ENCODE results near the gene SSU72.
"Not testable (repeated sequence)": the region's sequence is repeated elsewhere in the genome, so short reads cannot be mapped to it uniquely, and the experiment has no call there.

SSU72 gene

DNA sequence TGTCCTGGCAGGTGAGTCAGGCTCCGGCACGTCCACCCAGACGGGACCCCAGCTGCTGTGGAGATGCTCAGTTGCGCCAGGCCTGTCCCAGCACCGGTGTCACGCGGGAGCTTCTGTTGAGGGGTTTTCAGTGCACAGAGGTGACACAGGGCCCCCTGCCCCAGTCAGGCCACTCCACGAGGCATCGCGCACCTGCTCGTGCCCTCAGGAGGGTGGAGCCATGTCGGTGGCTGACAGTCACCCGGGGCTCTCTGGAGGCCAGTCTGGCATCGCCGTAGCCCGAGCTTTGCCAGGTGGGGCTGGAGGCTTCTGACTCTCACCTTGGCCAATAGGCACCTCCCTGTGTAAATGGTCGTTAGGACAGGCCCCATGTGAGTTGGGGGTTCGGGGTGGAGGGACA is 45.3 kb downstream of the SSU72 start:
- no peak for DNase-seq

DNA sequence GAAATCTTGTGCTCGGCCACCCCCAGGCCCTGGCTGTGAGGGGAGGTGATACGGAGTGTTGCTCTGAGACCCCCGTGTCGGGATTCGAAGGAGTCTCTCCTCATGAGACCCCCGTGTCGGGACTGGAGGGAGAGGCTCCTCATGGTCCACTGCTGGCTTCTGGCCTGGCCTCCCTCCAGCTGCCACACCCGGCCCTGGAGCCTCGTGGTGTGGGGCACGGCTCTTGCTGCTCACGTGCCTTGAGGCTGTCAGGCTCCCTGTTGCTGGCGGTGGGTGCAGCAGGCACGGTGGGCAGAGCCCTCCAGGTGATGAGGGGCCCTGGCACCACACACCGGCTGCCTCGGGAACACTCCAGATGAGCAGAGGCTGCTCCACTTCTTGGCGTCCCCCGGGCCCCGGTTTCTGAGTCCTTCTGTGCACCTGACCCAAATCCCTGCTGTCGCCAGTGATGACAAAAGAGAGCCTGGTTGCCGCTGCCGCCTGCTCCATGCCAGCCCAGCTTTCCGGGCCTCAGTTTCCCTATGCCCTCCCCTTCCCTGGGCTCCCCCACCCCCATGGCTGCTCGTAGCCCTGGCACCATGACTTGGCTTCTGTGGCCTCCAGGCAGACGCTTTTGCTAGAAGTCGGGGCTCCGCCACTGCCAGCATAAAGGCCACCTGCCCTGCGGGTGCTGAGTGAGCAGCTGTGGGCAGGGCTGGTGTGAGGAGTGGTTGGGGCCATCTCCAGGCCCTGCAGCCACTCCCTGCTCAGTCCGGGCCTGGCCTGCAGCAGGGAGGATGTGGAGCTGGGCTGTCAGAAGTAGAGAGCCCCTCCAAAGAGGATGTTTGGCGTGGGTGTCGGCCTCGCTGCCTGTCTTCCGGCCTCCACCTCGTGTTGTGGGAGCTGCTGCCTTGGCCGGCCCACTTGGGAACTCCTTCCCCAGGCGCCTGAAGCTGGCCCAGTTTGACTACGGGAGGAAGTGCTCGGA is 46.1 kb downstream of the SSU72 start:
- DNase-seq, result no peak

DNA sequence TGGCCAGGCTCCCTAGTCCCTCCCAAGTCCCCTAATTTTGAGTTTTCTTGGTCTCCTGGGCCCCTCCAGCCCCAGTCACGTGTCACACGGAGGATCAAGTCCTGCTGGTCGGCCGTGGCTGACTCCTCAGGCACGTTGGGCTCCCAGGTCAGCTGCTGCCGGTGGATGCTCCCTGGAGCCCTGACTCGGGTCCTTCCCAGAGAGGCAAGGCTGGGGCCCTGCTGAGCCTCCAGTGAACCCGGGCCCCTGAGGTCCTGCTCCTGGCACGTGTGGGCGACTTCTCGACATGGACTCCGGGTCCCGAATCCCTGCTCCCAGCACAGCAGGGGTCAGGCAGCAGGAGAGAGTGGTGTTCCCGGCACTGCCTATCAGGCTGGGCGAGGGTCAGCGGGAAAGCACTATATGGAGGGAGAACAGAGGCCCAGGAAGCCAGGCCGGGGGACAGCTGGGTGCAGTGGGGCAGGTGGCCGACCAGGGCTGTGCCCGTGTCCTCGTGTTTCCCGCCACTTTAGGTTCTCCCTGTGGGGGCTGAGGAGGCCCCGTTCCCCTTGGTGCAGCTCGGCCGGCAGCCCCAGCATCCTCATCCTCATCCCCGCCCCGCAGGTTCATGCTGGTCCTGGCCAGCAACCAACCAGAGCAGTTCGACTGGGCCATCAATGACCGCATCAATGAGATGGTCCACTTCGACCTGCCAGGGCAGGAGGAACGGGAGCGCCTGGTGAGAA is 47.4 kb downstream of the SSU72 start:
- no peak for DNase-seq

DNA sequence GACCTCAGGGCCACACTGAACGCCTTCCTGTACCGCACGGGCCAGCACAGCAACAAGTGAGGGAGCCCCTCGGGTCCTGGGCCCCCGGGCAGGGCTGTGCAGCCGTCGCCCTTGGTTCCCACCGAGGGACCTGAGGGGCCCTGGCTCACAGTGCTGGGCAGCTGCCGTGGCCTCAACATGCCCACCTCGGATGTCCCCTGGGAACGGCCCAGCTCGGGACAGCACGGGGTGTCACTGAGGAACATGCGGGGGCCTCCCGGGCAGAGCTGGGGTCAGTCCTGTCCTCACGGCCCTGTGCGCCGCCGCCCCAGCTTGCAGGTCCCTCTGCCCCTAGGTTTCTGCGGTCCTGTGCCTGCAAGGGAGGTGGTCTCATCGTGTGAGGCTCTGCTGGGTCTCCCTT is 48.2 kb downstream of the SSU72 start:
- not testable (repeated sequence) for DNase-seq

DNA sequence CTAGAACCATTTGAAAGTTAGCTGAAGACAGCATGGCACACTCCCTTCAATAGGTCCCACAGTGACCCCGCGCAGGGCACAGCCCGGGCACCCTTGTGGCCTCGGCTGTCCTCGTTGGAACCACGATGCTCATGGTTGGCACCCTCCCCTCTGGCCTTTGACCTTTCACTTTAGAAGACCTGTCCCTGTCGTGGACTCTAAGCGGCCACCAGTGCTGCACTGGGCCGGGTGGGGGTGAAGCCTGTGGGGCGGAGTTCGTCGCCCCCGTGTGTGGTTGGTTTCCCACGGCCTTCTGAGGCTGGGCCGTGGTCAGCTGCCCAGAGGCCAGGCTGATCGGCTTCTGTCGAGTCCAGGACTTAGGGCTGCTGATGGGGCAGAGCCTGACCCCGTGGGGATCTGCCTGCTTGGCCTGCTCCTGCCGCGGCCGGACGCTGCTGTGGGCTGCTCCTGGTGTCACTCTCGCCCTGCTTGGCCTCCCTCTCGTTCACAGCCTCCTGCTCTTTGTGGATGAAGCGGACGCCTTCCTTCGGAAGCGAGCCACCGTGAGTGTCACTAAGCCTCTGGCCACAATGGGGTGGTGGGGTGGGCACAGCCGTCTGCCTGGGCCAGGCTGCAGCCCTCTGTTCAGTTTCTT is 49.8 kb downstream of the SSU72 start:
- DNase-seq, result not testable (repeated sequence)

DNA sequence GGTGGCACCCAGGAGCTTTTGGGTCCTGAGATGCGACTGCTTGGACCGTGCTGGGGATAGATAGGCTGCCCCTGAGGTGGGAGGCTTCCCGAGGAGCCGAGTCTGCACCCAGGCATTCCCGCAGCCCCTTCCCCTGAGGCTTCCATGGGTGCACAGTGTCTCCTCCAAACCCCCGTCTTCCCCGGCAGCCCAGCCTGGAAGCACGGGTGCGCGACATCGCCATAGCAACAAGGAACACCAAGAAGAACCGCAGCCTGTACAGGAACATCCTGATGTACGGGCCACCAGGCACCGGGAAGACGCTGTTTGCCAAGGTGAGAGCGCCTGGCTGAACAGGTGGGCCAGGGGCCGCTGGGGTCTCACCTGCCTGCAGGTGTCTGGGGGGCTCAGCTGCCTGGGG is 51.0 kb downstream of the SSU72 start:
- DNase-seq, result peak in 1 of 51 donors; percentile 26

DNA sequence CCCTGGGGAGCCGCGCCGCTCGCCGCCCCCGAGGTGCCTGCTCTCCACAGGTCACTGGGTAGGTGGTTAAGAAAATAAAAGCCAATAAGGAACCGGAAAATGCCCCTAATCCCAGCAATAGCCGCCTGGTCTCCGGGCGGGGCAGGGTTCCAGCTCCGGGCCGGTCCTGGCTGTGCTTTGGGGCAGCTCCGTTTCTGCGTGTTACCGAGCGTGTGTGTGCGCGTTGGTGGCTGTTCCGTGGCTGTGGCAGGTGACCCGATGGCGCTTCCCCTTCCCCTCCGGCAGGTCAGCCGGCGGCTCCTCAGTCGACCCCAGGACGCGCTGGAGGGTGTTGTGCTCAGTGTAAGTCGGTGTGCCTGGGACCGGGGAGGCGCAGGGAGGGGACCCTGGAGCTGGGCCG is 51.4 kb downstream of the SSU72 start:
- not testable (repeated sequence) for DNase-seq

DNA sequence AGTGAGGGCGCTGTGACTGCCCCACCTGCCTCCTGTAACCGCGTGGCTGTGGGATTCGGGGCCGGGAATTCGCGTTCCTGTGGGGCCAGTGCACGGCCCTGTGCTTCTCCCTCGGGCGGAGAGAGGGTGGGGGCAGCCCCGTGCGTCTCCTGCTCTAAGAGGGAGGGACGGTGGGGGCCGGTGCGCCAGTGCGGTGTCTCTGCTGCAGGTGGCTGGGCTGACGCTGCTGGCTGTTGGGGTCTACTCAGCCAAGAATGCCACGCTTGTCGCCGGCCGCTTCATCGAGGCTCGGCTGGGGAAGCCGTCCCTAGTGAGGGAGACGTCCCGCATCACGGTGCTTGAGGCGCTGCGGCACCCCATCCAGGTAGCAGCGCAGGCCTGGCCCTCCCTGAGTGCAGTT is 52.1 kb downstream of the SSU72 start:
- DNase-seq, result not testable (repeated sequence)

DNA sequence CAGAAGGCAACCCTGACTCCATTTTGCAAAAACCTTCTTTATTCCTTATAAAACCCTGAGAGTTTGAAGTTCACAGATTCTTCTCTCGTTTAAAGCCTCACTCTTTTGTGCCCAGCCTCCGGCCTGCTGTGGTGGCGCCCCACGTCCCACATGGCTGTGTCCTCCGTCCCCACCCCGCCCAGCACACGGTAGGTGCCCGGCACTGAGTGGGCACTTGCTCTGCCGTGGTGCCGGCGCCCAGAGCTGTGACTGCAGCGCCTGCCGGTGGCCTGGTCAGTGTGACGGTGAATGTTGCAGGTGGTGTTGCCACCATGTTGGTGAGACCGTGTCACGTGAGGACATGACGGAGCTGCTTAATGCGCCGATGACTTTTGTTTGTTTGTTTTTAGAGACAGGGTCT is 53.3 kb downstream of the SSU72 start:
- DNase-seq, result no peak

DNA sequence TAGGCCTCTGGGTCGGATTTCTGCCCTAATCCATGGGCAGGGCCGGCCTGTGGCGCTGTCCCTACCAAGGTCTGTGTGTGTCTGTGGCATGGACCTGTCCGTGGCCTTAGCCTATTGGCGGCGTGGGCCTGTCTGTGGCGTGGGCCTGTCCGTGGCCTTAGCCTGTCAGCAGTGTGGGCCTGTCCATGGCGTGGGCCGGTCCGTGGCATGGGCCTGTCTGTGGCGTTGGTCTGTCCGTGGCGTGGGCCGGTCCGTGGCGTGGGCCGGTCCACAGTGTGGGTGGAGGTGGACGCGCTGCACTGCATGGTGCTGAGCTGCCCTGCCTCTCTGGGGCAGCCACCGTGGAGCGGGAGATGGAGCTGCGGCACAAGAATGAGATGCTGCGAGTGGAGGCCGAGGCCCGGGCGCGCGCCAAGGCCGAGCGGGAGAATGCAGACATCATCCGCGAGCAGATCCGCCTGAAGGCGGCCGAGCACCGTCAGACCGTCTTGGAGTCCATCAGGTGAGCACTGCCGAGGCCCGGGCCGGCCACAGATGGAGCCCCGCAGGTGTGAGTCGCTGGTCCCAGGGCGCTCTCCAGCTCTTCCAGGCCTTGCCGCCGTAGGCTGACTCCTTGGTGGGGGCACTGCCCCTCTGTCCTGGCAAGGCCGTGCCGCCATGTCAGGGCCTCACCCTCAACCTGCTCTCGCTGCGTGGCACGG is 54.7 kb downstream of the SSU72 start:
- not testable (repeated sequence) for DNase-seq

DNA sequence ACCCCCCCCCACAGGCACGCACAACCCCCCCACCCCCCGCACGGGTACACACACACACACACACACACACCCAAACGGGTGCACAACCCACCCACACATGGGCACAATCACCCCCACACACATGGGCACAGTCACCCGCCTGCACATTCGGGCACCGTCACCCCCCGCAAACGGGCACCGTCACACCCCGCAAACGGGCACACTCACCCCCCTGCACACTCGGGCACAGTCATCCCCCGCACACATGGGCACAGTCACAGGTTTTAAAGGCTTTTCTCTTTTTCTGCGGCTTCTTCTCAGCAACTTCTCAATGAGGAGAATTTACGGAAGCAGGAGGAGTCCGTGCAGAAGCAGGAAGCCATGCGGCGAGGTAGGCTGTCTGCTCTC is 56.0 kb downstream of the SSU72 start:
- DNase-seq, result not testable (repeated sequence)

DNA sequence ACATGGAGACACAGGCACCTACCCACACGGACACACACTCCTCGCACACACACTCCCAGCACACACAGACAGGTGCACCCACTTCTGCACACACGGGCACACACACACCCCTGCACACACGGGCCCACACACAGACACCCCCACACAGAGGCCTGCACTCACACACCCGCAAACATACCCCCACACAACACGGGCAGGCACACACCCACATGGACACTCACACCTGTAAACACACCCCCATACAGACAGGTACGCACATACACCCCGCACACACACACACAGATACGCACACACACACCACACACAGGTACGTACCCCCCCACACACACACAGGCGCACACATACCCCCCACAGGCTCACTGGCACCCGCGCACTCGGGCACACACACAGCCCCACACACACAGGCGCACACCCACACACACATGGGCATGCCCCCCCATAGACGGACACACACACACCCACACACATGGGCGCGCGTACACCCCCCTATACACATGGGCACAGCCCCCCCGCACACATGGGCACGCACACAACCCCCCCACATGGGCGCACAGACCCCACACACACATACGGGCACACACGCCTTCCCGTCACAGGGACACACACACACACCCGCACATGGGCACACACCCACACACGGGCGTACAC is 56.6 kb downstream of the SSU72 start:
- no peak for DNase-seq

DNA sequence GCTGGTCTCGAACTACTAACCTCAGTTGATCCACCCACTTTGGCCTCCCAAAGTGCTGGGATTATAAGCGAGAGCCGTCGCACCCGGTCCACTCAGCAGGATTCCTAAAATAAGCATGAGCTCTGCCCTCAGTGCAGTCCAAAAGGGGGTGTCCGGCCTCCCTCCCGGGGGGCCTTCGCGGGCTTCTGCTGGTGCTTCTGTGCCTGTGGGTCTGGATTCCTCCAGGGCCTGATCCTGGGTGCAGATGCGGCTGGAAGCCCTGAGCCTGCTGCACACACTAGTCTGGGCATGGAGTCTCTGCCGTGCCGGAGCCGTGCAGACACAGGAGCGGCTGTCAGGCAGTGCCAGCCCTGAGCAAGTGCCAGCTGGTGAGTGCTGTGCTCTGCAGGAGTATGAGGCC is 57.7 kb downstream of the SSU72 start:
- not testable (repeated sequence) for DNase-seq

DNA sequence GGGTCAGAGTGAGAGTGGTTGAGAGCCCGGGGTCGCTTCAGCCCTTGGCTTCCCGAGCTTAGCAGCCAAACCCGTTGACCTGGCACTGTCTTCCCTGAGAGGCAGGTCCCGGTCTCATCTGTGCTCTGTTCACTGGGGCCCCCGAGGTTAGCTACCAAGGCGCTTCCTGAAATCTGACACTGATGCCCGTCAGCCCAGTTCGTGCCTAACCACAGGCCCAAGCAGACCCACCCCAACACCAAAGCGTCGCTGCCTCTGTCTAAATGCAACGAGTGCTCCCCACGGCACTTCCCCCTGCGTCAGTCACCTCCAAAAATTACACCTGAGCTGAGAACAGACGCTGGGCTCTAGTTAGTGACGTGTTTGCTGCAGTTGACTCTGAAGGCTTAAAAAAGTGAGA is 60.3 kb downstream of the SSU72 start:
- not testable (repeated sequence) for DNase-seq

DNA sequence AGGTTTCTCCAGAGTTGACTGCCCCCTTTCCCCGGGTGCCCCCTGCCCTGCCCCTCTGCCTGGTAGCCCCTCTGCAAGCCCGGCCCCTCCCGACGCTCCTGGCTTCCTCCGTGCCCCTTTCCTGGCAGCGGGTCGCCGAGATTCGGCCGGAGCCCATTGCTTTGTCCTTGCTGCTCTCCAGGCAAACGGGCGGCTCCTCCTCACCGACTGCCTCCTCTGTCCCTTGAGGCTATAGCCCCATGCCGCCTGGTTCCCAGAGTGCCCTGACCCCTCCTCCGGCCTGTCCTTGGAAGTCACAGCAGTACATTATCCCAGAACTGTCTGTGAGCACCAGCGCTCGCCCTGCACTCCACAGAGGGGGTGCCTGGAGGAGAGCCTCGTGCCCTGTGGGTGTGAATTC is 61.0 kb downstream of the SSU72 start:
- DNase-seq, result not testable (repeated sequence)

DNA sequence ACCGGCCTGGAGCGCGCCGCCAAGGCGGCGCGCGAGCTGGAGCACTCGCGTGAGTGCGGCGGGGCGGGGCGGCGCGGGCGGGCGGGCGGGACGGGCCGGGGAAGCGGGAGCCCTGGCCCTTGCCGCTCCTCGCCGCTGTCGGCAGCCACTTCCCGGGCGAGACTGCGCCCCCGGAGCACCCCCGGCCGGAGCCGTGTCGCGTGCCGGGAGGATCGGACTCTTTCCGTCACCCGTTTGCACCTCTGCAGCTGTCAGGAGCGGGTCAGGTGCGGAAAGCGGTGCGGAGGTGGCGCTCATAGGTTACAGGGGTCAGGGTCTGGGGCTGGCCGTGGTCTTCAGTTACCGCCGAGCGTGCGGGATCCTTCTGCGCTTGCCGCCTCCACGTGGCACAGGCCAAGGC is 62.2 kb downstream of the SSU72 start:
- not testable (repeated sequence) for DNase-seq

DNA sequence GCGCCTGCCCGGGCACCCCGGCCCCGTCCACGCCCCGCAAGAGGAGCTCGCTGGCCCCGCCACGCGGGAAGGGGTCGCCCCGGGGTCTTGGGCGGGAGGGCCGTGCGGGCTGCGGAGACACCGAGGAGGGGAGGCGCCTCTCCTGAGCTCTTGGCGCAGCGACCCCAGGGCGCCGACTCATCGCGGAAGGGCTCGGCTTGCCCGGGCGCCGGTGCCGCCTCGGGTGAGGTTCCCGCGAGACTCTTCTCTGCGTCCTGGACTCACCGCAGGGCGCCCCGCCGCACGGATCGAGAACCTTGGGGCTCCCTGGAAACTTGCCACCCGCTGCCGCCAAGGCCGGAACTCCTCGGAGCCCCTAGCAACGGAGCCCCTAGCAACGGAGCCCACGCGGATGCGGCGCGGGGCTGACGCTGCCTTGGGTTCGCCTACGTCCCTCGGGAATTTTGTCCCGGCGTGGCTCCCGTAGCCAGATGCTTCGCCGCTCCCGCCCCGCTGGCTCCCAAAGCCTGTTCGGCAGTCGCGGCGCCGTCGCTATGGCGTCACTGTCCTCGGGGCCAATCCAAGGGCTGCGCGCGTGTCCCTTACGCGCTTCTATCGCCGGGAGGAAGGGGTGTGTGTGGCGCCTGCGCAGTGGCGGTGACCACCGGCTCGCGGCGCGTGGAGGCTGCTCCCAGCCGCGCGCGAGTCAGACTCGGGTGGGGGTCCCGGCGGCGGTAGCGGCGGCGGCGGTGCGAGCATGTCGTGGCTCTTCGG is 63.0 kb downstream of the SSU72 start, which contains the start of gene ATAD3A:
Gene ATAD3A (plus strand): TSS at position 630 of the 753 bp plus-strand sequence. CDS start 107 bp downstream, at position 737.
- peak; percentile 64 to 99 (median 96) for DNase-seq

DNA sequence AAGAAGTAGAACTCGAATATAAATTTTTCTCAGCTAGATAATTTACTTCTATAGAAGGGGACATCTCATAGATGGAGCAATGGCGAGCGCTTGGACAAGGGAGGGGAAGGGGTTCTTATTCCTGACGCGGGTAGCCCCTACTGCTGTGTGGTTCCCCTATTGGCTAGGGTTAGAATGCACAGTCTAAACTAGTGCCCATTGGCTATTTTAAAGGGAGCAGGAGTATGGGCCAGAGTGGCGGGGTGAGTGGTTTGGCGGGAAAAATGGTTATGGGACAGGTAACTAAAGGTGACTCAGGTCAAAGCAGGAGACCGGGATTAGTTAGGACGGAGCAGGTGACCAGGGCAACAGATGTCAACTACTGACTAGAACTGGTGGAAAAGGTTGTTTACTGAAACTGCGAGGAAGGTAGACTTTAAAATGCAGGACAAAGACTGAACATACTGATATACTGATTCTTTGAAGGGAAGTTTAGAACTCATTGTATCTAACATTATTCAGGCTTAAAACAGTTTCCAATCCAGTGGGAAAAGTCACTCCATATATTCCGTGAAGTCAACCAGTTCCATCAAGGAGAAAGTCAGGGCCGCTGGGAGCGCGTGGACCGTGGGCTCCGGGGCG is 63.6 kb downstream of the SSU72 start:
- DNase-seq, result no peak

DNA sequence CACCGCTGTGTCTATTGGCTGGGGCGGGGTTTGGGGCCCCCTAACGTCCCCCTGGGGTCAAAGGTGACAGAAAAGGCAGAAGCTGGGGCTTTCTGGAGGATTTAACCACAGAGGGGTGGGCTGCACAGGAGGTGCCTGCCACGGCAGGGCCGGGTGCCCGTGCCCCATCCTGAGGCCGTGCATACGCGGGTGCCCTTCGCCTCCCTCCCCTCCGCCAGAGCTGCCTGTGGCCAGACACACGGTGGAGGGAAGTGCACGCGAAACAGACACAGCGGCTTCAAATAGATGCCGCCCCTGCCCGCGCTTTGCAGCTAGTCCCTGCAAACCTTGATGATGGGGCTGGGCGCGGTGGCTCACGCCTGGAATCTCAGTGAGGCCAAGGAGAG is 65.2 kb downstream of the SSU72 start:
- not testable (repeated sequence) for DNase-seq
